WTC11 (cell line): Measurements from ENCODE around the gene EEF1AKMT1.

Experiments
- CTCF ChIP-seq: fragments of 200-600 bp; IDR thresholded peaks from 2 replicates; pipeline ENCODE4 v1.8.0; 2022; ENCODE audit warnings: antibody characterized with exemption
- MYBL2 ChIP-seq: sonication (generic); formaldehyde crosslinking; IDR thresholded peaks from 2 replicates; pipeline ENCODE4 v1.8.1; 2023; ENCODE audit warnings: mild to moderate bottlenecking, moderate library complexity, missing genetic modification reagents
- NFE2L1 ChIP-seq: sonication (generic); formaldehyde crosslinking; IDR thresholded peaks from 2 replicates; pipeline ENCODE4 v1.8.1; 2023; ENCODE audit warnings: missing genetic modification reagents
- ZNF512 ChIP-seq: sonication (generic); formaldehyde crosslinking; IDR thresholded peaks from 2 replicates; pipeline ENCODE4 v1.8.1; 2022; ENCODE audit warnings: missing genetic modification reagents, borderline replicate concordance
- TF ChIP-seq, protein P1 (sequence below): sonication (generic); formaldehyde crosslinking; IDR thresholded peaks from 2 replicates; pipeline ENCODE4 v1.8.0; 2022; ENCODE audit warnings: mild to moderate bottlenecking, missing genetic modification reagents
- TF ChIP-seq, protein P2 (sequence below): sonication (generic); formaldehyde crosslinking; conservative IDR thresholded peaks from 2 replicates; pipeline ENCODE4 v1.8.1; 2022; ENCODE audit warnings: mild to moderate bottlenecking, missing genetic modification reagents

GRCh38 chr13:20679879-20680278 lies 93.9 kb downstream of the EEF1AKMT1 start:
- TF ChIP-seq, protein P1, sequence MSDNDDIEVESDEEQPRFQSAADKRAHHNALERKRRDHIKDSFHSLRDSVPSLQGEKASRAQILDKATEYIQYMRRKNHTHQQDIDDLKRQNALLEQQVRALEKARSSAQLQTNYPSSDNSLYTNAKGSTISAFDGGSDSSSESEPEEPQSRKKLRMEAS (CRISPR knock-in tag): no peak
- TF ChIP-seq NFE2L1 (CRISPR knock-in tag) (no peak), CTCF (no peak), MYBL2 (no peak), ZNF512 (CRISPR knock-in tag) (no peak)
- TF ChIP-seq, protein P2, sequence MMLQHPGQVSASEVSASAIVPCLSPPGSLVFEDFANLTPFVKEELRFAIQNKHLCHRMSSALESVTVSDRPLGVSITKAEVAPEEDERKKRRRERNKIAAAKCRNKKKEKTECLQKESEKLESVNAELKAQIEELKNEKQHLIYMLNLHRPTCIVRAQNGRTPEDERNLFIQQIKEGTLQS (CRISPR knock-in tag): no peak
